IMR-90 (cell line): ENCODE measurements around the gene MMAB. TPM values are rescaled to one million over a fixed set of nuclear protein-coding genes. Genes with fewer than 3 reads are reported as not detected.

Experiments used
- ATAC-seq: fragments of 200-7000 bp; cut with Tn5 transposase; 2 replicates; pipeline ENCODE4 v1.9.1; 2020; ENCODE audit warnings: low read depth, mild to moderate bottlenecking, moderate library complexity
- BruUV-seq: library from RNA; stranded (reverse); fragments of 400-500 nt; replicated peaks from 2 replicates; lab custom pipeline; 2021; lab: Mats Ljungman, UMichigan
- CTCF ChIA-PET: fragments of 300-600 bp; formaldehyde crosslinking; extraction: SDS; loops from one replicate; lab custom pipeline; 2021; ENCODE audit warnings: antibody characterized with exemption; lab: Yijun Ruan, JAX
- POLR2A ChIA-PET: fragments of 300-600 bp; sonication (Branson Sonifier 250); formaldehyde crosslinking; loops from one replicate; lab custom pipeline; 2022; ENCODE audit warnings: antibody characterized with exemption; ENCODE audit not compliant: unreplicated experiment; lab: Charles Lee
- DNase-seq: peaks from one replicate; pipeline ENCODE4 v3.0.0; 2013
- H2AFZ ChIP-seq: replicated peaks from 2 replicates; pipeline ENCODE3; 2013; ENCODE audit warnings: low read length, mild to moderate bottlenecking; ENCODE audit not compliant: poor library complexity
- H2AK5ac ChIP-seq: 2 replicates; pipeline ENCODE4 v1.6.1; 2013; ENCODE audit warnings: low read depth, low read length, inconsistent platforms
- H2AK9ac ChIP-seq: replicated peaks from 2 replicates; pipeline ENCODE3; 2013; ENCODE audit warnings: mild to moderate bottlenecking, low read depth, low read length, moderate library complexity; ENCODE audit not compliant: poor library complexity
- H2BK120ac ChIP-seq: 2 replicates; pipeline ENCODE4 v1.6.1; 2013; ENCODE audit warnings: low read depth, low read length, inconsistent platforms
- H2BK15ac ChIP-seq: 3 replicates; pipeline ENCODE4 v1.6.1; 2013; ENCODE audit warnings: low read depth, low read length, inconsistent platforms
- H2BK20ac ChIP-seq: 2 replicates; pipeline ENCODE4 v1.6.1; 2013; ENCODE audit warnings: low read depth, mild to moderate bottlenecking, inconsistent platforms, low read length, moderate library complexity
- H2BK5ac ChIP-seq: 2 replicates; pipeline ENCODE4 v1.6.1; 2013; ENCODE audit warnings: mild to moderate bottlenecking, low read depth, low read length, inconsistent platforms; ENCODE audit not compliant: poor library complexity, severe bottlenecking
- H3K14ac ChIP-seq: replicated peaks from 2 replicates; pipeline ENCODE4 v1.6.1; 2013; ENCODE audit warnings: low read depth, low read length, inconsistent platforms
- H3K18ac ChIP-seq: 2 replicates; pipeline ENCODE4 v1.6.1; 2013; ENCODE audit warnings: low read depth, low read length, control low read depth
- H3K23ac ChIP-seq: 2 replicates; pipeline ENCODE4 v1.6.1; 2013; ENCODE audit warnings: low read depth, low read length, inconsistent platforms
- H3K27ac ChIP-seq: 2 replicates; pipeline ENCODE4 v1.5.1; 2013; ENCODE audit warnings: mild to moderate bottlenecking, control low read depth, low read length; ENCODE audit not compliant: insufficient read depth
- H3K27me3 ChIP-seq: 2 replicates; pipeline ENCODE4 v1.6.1; 2013; ENCODE audit warnings: low read length; ENCODE audit not compliant: control insufficient read depth, insufficient read depth
- H3K36me3 ChIP-seq: 2 replicates; pipeline ENCODE4 v1.6.1; 2013; ENCODE audit warnings: low read length, mixed read lengths; ENCODE audit not compliant: control insufficient read depth, insufficient read depth
- H3K4ac ChIP-seq: 2 replicates; pipeline ENCODE4 v1.6.1; 2013; ENCODE audit warnings: low read depth, low read length, inconsistent platforms
- H3K4me1 ChIP-seq: 2 replicates; pipeline ENCODE4 v1.6.1; 2013; ENCODE audit warnings: low read length, mixed read lengths; ENCODE audit not compliant: control insufficient read depth, insufficient read depth
- H3K4me2 ChIP-seq: 2 replicates; pipeline ENCODE4 v1.6.1; 2013; ENCODE audit warnings: low read depth, mild to moderate bottlenecking, control low read depth, low read length, moderate library complexity
- H3K4me3 ChIP-seq: 2 replicates; pipeline ENCODE4 v1.5.1; 2013; ENCODE audit warnings: low read depth, mild to moderate bottlenecking, control low read depth, low read length, moderate library complexity; ENCODE audit not compliant: insufficient read depth
- H3K56ac ChIP-seq: 2 replicates; pipeline ENCODE4 v1.6.1; 2013; ENCODE audit warnings: low read length, inconsistent platforms; ENCODE audit not compliant: insufficient read depth; ENCODE audit errors: extremely low read depth
- H3K79me1 ChIP-seq, 2 experiments: 2 replicates each; pipeline ENCODE4 v1.6.1; 2013; ENCODE audit warnings: low read length in 2 of 2, inconsistent platforms in 1 of 2, low read depth in 1 of 2
- H3K9ac ChIP-seq: 2 replicates; pipeline ENCODE4 v1.6.1; 2013; ENCODE audit warnings: low read depth, low read length, control low read depth
- H3K9me1 ChIP-seq: 2 replicates; pipeline ENCODE4 v1.6.1; 2013; ENCODE audit warnings: low read length, inconsistent platforms; ENCODE audit not compliant: insufficient read depth
- H3K9me3 ChIP-seq: 2 replicates; pipeline ENCODE4 v1.6.1; 2013; ENCODE audit warnings: low read length; ENCODE audit not compliant: control insufficient read depth, insufficient read depth
- H4K20me1 ChIP-seq: 2 replicates; pipeline ENCODE4 v1.6.1; 2013; ENCODE audit warnings: low read length, inconsistent platforms; ENCODE audit not compliant: insufficient read depth
- H4K5ac ChIP-seq: 2 replicates; pipeline ENCODE4 v1.6.1; 2013; ENCODE audit warnings: mild to moderate bottlenecking, low read depth, low read length, control low read depth
- H4K8ac ChIP-seq, 2 experiments: 2 replicates each; pipeline ENCODE4 v1.6.1; 2013; ENCODE audit warnings: low read depth in 2 of 2, low read length in 2 of 2, control low read depth in 1 of 2, inconsistent platforms in 1 of 2
- H4K91ac ChIP-seq: 2 replicates; pipeline ENCODE4 v1.6.1; 2013; ENCODE audit warnings: low read depth, low read length, inconsistent platforms; ENCODE audit not compliant: insufficient read depth
- BHLHE40 ChIP-seq: fragments of 150-350 bp; IDR thresholded peaks from 2 replicates; pipeline ENCODE4 v1.6.1; 2016; ENCODE audit warnings: mild to moderate bottlenecking, low read depth, low read length
- CHD1 ChIP-seq: IDR thresholded peaks from 2 replicates; pipeline ENCODE4 v1.6.1; 2012; ENCODE audit warnings: low read depth, low read length, improper control_type of control experiment
- CTCF ChIP-seq: conservative IDR thresholded peaks from 2 replicates; pipeline ENCODE4 v1.5.1; 2012; ENCODE audit warnings: mild to moderate bottlenecking, low read depth, low read length, improper control_type of control experiment
- MAZ ChIP-seq: IDR thresholded peaks from 2 replicates; pipeline ENCODE4 v1.6.1; 2012; ENCODE audit warnings: low read depth, mild to moderate bottlenecking, low read length, improper control_type of control experiment, moderate library complexity, borderline replicate concordance
- NFE2L2 ChIP-seq: fragments of 150-350 bp; IDR thresholded peaks from 2 replicates; pipeline ENCODE4 v1.6.1; 2016; ENCODE audit warnings: low read depth, mild to moderate bottlenecking, low read length
- POLR2A ChIP-seq: IDR thresholded peaks from 2 replicates; pipeline ENCODE4 v1.6.1; 2012; ENCODE audit warnings: mild to moderate bottlenecking, low read depth, low read length
- RAD21 ChIP-seq: IDR thresholded peaks from 2 replicates; pipeline ENCODE4 v1.6.1; 2012; ENCODE audit warnings: low read length, improper control_type of control experiment
- SMC3 ChIP-seq: fragments of 150-350 bp; IDR thresholded peaks from 2 replicates; pipeline ENCODE4 v1.6.1; 2016; ENCODE audit warnings: low read depth, mild to moderate bottlenecking, antibody characterized with exemption, low read length, moderate library complexity
- WGBS, 2 experiments: methylation state at CpG; one replicate each; pipeline versions ENCODE4 v1.1.5 to v1.1.7; 2013; ENCODE audit warnings: missing lambda C conversion rate in 2 of 2; ENCODE audit not compliant: insufficient read length in 1 of 2; ENCODE audit errors: extremely low coverage in 2 of 2; 5-methylcytosine and 5-hydroxymethylcytosine counted together
- dilution Hi-C: fragments of 300-500 bp; cut with HindIII; formaldehyde crosslinking; loops from one replicate; pipeline ENCODE4 v1.14.3; 2018; ENCODE audit warnings: low sequenced_read_pairs; ENCODE audit not compliant: unreplicated experiment
- in situ Hi-C: fragments of 300-500 bp; cut with MboI; formaldehyde crosslinking; loops from 3 replicates; pipeline ENCODE4 v1.14.3; 2019; ENCODE audit warnings: low sequenced_read_pairs, inconsistent platforms, mixed read lengths
- intact Hi-C: fragments of 100-400 bp; cut with micrococcal nuclease; formaldehyde crosslinking; loops from 2 replicates; pipeline ENCODE4 v1.10.0; 2022
- polyA plus RNA-seq, 3 experiments: library from polyadenylated mRNA; depleted of rRNA; stranded (reverse); fragments of >200 nt; gene quantifications; 2 replicates each; pipeline ENCODE4 v1.2.3, GENCODE V29; 2012; ENCODE audit warnings: low replicate concordance in 1 of 3
- total RNA-seq: library from RNA; depleted of rRNA; stranded (reverse); fragments of >200 nt; gene quantifications from 2 replicates; pipeline ENCODE4 v1.2.3, GENCODE V29; 2012
- TF ChIP-seq, protein P1 (sequence below): fragments of 150-350 bp; IDR thresholded peaks from 2 replicates; pipeline ENCODE4 v1.6.1; 2017; ENCODE audit warnings: mild to moderate bottlenecking, antibody characterized with exemption, low read length, low read depth

The MMAB gene
- total and polyA plus RNA-seq, 2 of the 4 experiments (the other 2 are of a cell fraction) = 16.5 to 16.9 TPM

GRCh38 chr12:109527489-109528123 lies 45.7 kb downstream of the MMAB start:
- intact Hi-C loops = no loop called here
- Histone ChIP-seq H4K8ac (no peak overlapping the region), H3K27me3 (no peaks in the 10 kb centered on the region), H3K14ac (no peak overlapping the region), H2AFZ (no peak overlapping the region), H2AK5ac (no peak overlapping the region), H3K18ac (no peak overlapping the region), H2BK15ac (no peak overlapping the region), H3K56ac (no peak overlapping the region), H2BK120ac (no peak overlapping the region), H3K79me1 (no peaks in the 10 kb centered on the region), H3K9me3 (no peaks in the 10 kb centered on the region), H4K91ac (no peak overlapping the region), H3K4me2 (no peak overlapping the region), H3K27ac (no peak overlapping the region), H3K4ac (no peak overlapping the region), H3K9me1 (no peaks in the 10 kb centered on the region; the same call in 1 of the 2 replicates), H2AK9ac (no peak overlapping the region), H4K5ac (no peak overlapping the region), H3K23ac (no peak overlapping the region), H3K4me1 (no peaks in the 10 kb centered on the region), H2BK5ac (no peak overlapping the region), H2BK20ac (no peak overlapping the region), H3K9ac (no peak overlapping the region), H4K20me1 (no peaks in the 10 kb centered on the region), H3K36me3 (peaks cover 57% of the 10 kb centered on the region), H3K4me3 (no peak overlapping the region)
- in situ Hi-C loops = no loop called here
- DNase-seq (no peak), ATAC-seq (no peak)
- dilution Hi-C loops = no loop called here
- CTCF ChIA-PET = no interaction called here
- 95% methylated on average over 4 of the region's 8 CpGs; no CpG with 5 or more reads in 1 of the 2 experiments for WGBS, 2 experiments
- no TSS peak for BruUV-seq
- TF ChIP-seq, protein P1, sequence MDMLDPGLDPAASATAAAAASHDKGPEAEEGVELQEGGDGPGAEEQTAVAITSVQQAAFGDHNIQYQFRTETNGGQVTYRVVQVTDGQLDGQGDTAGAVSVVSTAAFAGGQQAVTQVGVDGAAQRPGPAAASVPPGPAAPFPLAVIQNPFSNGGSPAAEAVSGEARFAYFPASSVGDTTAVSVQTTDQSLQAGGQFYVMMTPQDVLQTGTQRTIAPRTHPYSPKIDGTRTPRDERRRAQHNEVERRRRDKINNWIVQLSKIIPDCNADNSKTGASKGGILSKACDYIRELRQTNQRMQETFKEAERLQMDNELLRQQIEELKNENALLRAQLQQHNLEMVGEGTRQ = no peak
- TF ChIP-seq CTCF = no peak
- no peak for TF ChIP-seq MAZ
- no peak for TF ChIP-seq CHD1
- no peak for TF ChIP-seq POLR2A
- no peak for TF ChIP-seq SMC3
- TF ChIP-seq BHLHE40 = no peak
- TF ChIP-seq RAD21 = no peak
- TF ChIP-seq NFE2L2 = no peak
- POLR2A ChIA-PET = no interaction called here
